ENCODE measurements around the gene STX8. TPM values are rescaled to one million over a fixed set of nuclear protein-coding genes. Genes with fewer than 3 reads are reported as not detected.
"Not testable (repeated sequence)": the region's sequence is repeated elsewhere in the genome, so short reads cannot be mapped to it uniquely, and the experiment has no call there.

Gene STX8
- total and polyA plus RNA-seq, 3 donors from 2014 or later: 103 to 160 (median 125) TPM

DNA sequence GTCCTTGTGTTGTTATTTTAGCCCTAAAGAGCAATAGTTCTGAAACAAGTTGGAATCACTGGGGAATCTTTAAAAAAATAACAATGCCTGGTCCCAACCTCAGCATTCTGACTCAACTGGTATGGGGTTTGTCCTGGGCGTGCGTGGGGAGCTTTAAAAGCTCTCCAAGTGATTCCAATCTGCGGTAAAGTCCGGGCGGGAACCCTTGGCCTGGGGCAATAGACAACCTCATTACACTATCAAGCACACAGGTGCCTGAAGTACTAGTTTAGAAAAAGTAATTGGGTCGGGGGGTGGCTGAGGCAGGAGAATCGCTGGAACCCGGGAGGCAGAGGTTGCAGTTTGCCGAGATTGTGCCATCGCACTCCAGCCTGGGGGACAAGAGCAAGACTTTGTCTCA lies 4.4 kb downstream of the STX8 start:
- H3K36me3 ChIP-seq (ENCODE audit: low read depth, missing control alignments): no peaks in the 10 kb centered on the region
- no peaks in the 10 kb centered on the region for H3K27me3 ChIP-seq
- no peaks in the 10 kb centered on the region for H3K9me3 ChIP-seq
- H3K4me1 ChIP-seq: peaks cover 9% of the 10 kb centered on the region
- 96 to 98% methylated on average over 9 of the region's 10 CpGs for WGBS, 2 donors
- DNase-seq: no peak
- TF ChIP-seq, protein P1, sequence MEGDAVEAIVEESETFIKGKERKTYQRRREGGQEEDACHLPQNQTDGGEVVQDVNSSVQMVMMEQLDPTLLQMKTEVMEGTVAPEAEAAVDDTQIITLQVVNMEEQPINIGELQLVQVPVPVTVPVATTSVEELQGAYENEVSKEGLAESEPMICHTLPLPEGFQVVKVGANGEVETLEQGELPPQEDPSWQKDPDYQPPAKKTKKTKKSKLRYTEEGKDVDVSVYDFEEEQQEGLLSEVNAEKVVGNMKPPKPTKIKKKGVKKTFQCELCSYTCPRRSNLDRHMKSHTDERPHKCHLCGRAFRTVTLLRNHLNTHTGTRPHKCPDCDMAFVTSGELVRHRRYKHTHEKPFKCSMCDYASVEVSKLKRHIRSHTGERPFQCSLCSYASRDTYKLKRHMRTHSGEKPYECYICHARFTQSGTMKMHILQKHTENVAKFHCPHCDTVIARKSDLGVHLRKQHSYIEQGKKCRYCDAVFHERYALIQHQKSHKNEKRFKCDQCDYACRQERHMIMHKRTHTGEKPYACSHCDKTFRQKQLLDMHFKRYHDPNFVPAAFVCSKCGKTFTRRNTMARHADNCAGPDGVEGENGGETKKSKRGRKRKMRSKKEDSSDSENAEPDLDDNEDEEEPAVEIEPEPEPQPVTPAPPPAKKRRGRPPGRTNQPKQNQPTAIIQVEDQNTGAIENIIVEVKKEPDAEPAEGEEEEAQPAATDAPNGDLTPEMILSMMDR (IDR thresholded peaks at IDR 0.05): no peak
- no peak for TF ChIP-seq POLR2A (IDR thresholded peaks at IDR 0.05)
- intact Hi-C loops (cut with DNase I; ENCODE audit: low total_unique reads): no loop called here
- H3K27ac ChIP-seq: no peak overlapping the region
- H3K4me3 ChIP-seq: no peak overlapping the region

DNA sequence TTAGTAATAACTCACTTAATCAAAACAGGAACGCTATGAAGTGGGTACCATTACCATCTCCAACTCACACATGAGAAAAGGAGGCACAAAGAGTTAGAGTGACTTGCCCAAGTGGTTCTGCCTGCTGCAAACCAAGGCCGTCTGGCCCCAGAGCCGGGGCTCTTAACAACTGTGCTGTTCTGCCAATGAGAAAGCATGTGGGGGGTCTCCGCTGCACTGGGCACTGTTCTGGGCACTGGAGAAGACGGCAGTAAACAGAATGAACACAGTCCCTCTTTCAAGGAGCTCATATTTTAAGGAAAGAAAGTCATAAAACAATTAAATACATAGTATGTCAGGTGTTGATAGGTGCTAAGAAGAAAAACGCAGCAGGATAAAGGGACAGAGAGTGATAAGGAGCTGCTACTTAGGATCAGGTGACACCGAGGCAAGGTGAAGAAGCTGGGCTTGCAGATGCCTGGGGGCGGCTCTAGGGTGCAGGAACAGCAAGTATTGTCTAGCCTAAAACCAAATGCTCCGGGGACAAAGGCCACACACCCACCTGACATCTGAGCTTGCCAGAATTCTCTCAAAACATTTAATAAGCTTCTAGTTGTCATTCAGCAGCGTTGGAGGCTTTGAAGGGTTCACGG lies 6.5 kb downstream of the STX8 start:
- no peaks in the 10 kb centered on the region for H3K36me3 ChIP-seq (ENCODE audit: low read depth, missing control alignments)
- no peak overlapping the region for H3K4me3 ChIP-seq
- 87% methylated on average over 11 of the region's 11 CpGs for whole genome bisulfite sequencing, 2 donors
- no peak overlapping the region for H3K27ac ChIP-seq
- no peak for TF ChIP-seq POLR2A (IDR thresholded peaks at IDR 0.05)
- TF ChIP-seq, protein P1 (IDR thresholded peaks at IDR 0.05): no peak
- no peaks in the 10 kb centered on the region for H3K27me3 ChIP-seq
- no peaks in the 10 kb centered on the region for H3K9me3 ChIP-seq
- DNase-seq: no peak
- peaks cover 2% of the 10 kb centered on the region for H3K4me1 ChIP-seq
- intact Hi-C loops (cut with DNase I; ENCODE audit: low total_unique reads): no loop called here

DNA sequence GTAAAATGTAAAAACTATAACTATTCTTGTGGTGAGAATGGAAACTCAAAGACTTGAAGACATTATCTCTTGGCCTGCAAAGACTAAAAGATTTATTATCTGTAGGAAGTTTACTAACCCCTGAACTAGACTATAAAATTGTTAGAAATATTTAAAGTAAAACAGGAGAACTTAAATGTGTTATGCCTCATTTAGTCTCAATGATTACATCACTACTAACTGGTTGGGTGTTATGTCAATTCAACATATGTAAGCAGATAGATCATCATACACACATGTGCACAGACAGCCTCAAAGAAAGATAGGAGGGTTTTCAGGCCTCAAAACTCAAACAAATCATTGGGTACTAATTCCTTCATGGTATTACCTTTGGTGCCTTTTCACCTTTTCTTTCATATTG lies 7.6 kb downstream of the STX8 start:
- intact Hi-C loops (cut with DNase I; ENCODE audit: low total_unique reads): no loop called here
- DNase-seq: no peak
- no peak overlapping the region for H3K27ac ChIP-seq
- H3K36me3 ChIP-seq (ENCODE audit: low read depth, missing control alignments): no peaks in the 10 kb centered on the region
- no peaks in the 10 kb centered on the region for H3K27me3 ChIP-seq
- no peaks in the 10 kb centered on the region for H3K9me3 ChIP-seq
- TF ChIP-seq, protein P1 (IDR thresholded peaks at IDR 0.05): no peak
- TF ChIP-seq POLR2A (IDR thresholded peaks at IDR 0.05): no peak
- H3K4me3 ChIP-seq: no peak overlapping the region
- H3K4me1 ChIP-seq: no peaks in the 10 kb centered on the region

DNA sequence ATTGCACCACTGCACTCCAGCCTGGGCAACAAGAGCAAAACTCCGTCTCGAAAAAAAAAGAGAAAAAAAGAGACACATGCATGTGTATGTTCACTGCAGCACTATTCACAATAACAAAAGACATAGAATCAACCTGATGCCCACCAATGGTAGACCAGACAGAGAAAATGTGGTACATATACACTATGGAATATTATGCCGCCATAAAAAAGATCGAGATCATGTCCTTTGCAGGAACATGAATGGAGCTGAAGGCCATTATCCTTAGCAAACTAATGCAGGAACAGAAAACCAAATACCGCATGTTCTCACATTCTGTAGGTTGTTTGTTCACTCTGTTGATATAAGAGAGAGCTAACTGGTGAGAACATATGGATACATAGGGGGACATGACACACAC lies 8.9 kb downstream of the STX8 start:
- H3K4me1 ChIP-seq; H3K4me3 ChIP-seq; H3K36me3 ChIP-seq (ENCODE audit: low read depth, missing control alignments); H3K9me3 ChIP-seq; H3K27me3 ChIP-seq; H3K27ac ChIP-seq; DNase-seq; intact Hi-C loops (cut with DNase I; ENCODE audit: low total_unique reads): not testable (repeated sequence)
- WGBS, 2 donors: 79 to 88% methylated on average over 5 of the region's 5 CpGs

DNA sequence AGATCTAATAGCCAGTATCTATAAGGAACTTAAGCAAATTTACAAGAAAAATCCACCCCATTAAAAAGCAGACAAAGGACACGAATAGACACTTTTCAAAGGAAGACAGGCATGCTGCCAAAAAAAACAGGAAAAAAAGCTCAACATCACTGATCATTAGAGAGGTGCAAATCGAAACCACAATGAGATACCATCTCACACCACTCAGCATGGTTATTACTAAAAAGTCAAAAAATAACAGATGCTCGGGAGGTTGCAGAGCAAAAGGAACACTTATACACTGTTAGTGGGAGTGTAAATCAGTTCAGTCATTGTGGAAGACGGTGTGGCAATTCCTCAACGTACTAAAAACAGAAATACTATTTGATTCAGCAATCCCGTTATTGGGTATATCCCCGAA lies 9.6 kb downstream of the STX8 start:
- intact Hi-C loops (cut with DNase I; ENCODE audit: low total_unique reads): no loop called here
- no peak overlapping the region for H3K4me3 ChIP-seq
- no peaks in the 10 kb centered on the region for H3K9me3 ChIP-seq
- TF ChIP-seq, protein P1 (IDR thresholded peaks at IDR 0.05): no peak
- no peak for TF ChIP-seq POLR2A (IDR thresholded peaks at IDR 0.05)
- no peaks in the 10 kb centered on the region for H3K36me3 ChIP-seq (ENCODE audit: low read depth, missing control alignments)
- H3K27ac ChIP-seq: no peak overlapping the region
- no peaks in the 10 kb centered on the region for H3K4me1 ChIP-seq
- WGBS, 2 donors: 61 to 64% methylated on average over 7 of the region's 7 CpGs
- no peaks in the 10 kb centered on the region for H3K27me3 ChIP-seq
- no peak for DNase-seq
